HEK293T (cell line): ENCODE data around the gene NAT9.

Source experiments
- CTCF ChIA-PET: fragments of 350-600 bp; formaldehyde crosslinking; extraction: SDS; loops from one replicate; lab custom pipeline; 2021; ENCODE audit warnings: antibody characterized with exemption, inconsistent platforms; lab: Yijun Ruan, JAX
- POLR2A ChIA-PET: fragments of 350-600 bp; formaldehyde crosslinking; extraction: SDS; loops from one replicate; lab custom pipeline; 2020; ENCODE audit warnings: antibody characterized with exemption, inconsistent platforms; lab: Yijun Ruan, JAX
- DNase-seq: peaks from one replicate; pipeline ENCODE4 v3.0.0; 2012; ENCODE audit warnings: mixed read lengths; ENCODE audit errors: extremely low spot score
- ARNT ChIP-seq: fragments of 450-650 bp; IDR thresholded peaks from 2 replicates; pipeline ENCODE4 v1.6.1; 2017; ENCODE audit warnings: mild to moderate bottlenecking
- BHLHE40 ChIP-seq: fragments of 450-650 bp; IDR thresholded peaks from 2 replicates; pipeline ENCODE4 v1.6.1; 2016; ENCODE audit warnings: mild to moderate bottlenecking, moderate library complexity, borderline replicate concordance
- CTBP1 ChIP-seq: fragments of 450-650 bp; IDR thresholded peaks from 2 replicates; pipeline ENCODE4 v1.6.1; 2016; ENCODE audit warnings: borderline replicate concordance
- ELF4 ChIP-seq: fragments of 450-650 bp; IDR thresholded peaks from 2 replicates; pipeline ENCODE4 v1.6.1; 2017; ENCODE audit warnings: antibody characterized with exemption
- FOXA1 ChIP-seq: fragments of 450-650 bp; IDR thresholded peaks from 2 replicates; pipeline ENCODE4 v1.6.1; 2016; ENCODE audit warnings: mild to moderate bottlenecking
- FOXK2 ChIP-seq: fragments of 450-650 bp; IDR thresholded peaks from 2 replicates; pipeline ENCODE4 v1.6.1; 2016; ENCODE audit warnings: mild to moderate bottlenecking
- FOXM1 ChIP-seq: fragments of 450-650 bp; IDR thresholded peaks from 2 replicates; pipeline ENCODE4 v1.6.1; 2017; ENCODE audit warnings: mild to moderate bottlenecking, borderline replicate concordance
- HDGF ChIP-seq: fragments of 450-650 bp; IDR thresholded peaks from 2 replicates; pipeline ENCODE4 v1.6.1; 2017; ENCODE audit warnings: antibody characterized with exemption, borderline replicate concordance
- L3MBTL2 ChIP-seq: fragments of 450-650 bp; conservative IDR thresholded peaks from 2 replicates; pipeline ENCODE4 v1.6.1; 2016; ENCODE audit warnings: mild to moderate bottlenecking
- LEF1 ChIP-seq: fragments of 450-650 bp; IDR thresholded peaks from 2 replicates; pipeline ENCODE4 v1.6.1; 2017; ENCODE audit warnings: mild to moderate bottlenecking, borderline replicate concordance
- NFRKB ChIP-seq: fragments of 450-650 bp; IDR thresholded peaks from 2 replicates; pipeline ENCODE4 v1.6.1; 2016; ENCODE audit warnings: mild to moderate bottlenecking, moderate library complexity
- PKNOX1 ChIP-seq: fragments of 450-650 bp; IDR thresholded peaks from 2 replicates; pipeline ENCODE4 v1.6.1; 2016
- SP1 ChIP-seq: fragments of 450-650 bp; IDR thresholded peaks from 2 replicates; pipeline ENCODE4 v1.6.1; 2017
- SUZ12 ChIP-seq: fragments of 450-650 bp; IDR thresholded peaks from 2 replicates; pipeline ENCODE4 v1.6.1; 2016; ENCODE audit warnings: mild to moderate bottlenecking
- TARDBP ChIP-seq: fragments of 450-650 bp; IDR thresholded peaks from 2 replicates; pipeline ENCODE4 v1.6.1; 2016
- ZNF384 ChIP-seq: fragments of 450-650 bp; IDR thresholded peaks from 2 replicates; pipeline ENCODE4 v1.6.1; 2016

NAT9 gene

GRCh38 chr17:74796866-74797265, 20.7 kb upstream of the NAT9 start:
- no peak for TF ChIP-seq LEF1
- no peak for TF ChIP-seq HDGF
- TF ChIP-seq ZNF384 = no peak
- TF ChIP-seq CTBP1 = no peak
- TF ChIP-seq ELF4 = no peak

GRCh38 chr17:74796211-74796610, 20.1 kb upstream of the NAT9 start:
- DNase-seq = no peak
- POLR2A ChIA-PET = interaction anchor here (2.4 kb wide), 1 partner anchor 76 kb away, joined by 14 read pairs; the partner anchor contains the start of gene FDXR
- CTCF ChIA-PET = interaction anchor here (0.7 kb wide), 1 partner anchor 53 kb away, joined by 6 read pairs; no protein-coding TSS in a partner anchor
- TF ChIP-seq PKNOX1 = no peak
- no peak for TF ChIP-seq LEF1
- TF ChIP-seq ELF4 = no peak
- no peak for TF ChIP-seq ZNF384
- TF ChIP-seq FOXM1 = no peak
- no peak for TF ChIP-seq L3MBTL2
- no peak for TF ChIP-seq SUZ12
- TF ChIP-seq TARDBP = no peak
- no peak for TF ChIP-seq HDGF

More at GRCh38 chr17:74796866-74797265, 20.7 kb upstream of the NAT9 start:
- POLR2A ChIA-PET = interaction anchor here (2.4 kb wide), 1 partner anchor 75 kb away, joined by 14 read pairs; the partner anchor contains the start of gene FDXR
- CTCF ChIA-PET = no interaction called here
- no peak for DNase-seq

DNA sequence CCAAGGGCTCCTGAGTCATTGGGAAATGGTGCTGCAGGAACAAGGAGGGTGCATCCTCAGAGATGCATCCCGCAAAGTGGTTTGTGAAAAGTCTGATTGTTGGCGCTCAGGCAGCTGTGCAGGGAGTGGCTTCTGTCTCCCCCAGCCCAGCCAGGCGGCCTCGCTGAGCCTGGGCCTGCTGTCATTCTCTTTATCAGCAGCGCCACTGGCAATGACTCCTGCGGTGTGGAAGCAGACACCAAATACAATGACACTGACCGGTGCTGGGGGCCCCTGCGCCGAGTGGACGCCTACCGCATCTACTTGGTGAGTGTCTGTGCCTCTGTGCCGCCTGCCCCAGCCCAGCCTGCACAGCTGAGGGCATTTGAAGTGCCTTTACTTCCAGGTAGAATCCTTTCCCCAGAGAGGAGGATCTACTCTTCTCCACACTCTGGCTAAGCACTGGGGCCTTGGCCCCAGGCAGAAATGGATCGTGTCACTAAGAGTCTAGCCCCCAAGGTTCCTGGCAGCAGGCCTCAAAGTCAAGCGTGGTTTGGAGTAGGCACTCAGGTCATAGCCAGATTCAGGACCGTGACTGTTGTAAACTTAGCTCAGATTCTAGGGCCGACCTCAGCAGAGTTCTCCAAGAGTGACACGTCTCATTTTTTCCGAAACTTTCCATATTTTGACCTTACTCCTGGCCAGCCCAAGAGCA, 19.3 kb upstream of the NAT9 start:
- TF ChIP-seq FOXM1 (no peak), ZNF384 (no peak), L3MBTL2 (no peak), NFRKB (no peak), SP1 (no peak), TARDBP (no peak), LEF1 (no peak), HDGF (no peak), PKNOX1 (no peak), BHLHE40 (no peak), ELF4 (no peak), FOXK2 (no peak), FOXA1 (no peak), CTBP1 (no peak), SUZ12 (no peak), ARNT (no peak)
- ChIA-PET POLR2A (interaction anchor here (2.4 kb wide), 1 partner anchor 77 kb away, joined by 14 read pairs; the partner anchor contains the start of gene FDXR), CTCF (interaction anchor here (0.7 kb wide), 1 partner anchor 54 kb away, joined by 6 read pairs; no protein-coding TSS in a partner anchor)
- no peak for DNase-seq

DNA sequence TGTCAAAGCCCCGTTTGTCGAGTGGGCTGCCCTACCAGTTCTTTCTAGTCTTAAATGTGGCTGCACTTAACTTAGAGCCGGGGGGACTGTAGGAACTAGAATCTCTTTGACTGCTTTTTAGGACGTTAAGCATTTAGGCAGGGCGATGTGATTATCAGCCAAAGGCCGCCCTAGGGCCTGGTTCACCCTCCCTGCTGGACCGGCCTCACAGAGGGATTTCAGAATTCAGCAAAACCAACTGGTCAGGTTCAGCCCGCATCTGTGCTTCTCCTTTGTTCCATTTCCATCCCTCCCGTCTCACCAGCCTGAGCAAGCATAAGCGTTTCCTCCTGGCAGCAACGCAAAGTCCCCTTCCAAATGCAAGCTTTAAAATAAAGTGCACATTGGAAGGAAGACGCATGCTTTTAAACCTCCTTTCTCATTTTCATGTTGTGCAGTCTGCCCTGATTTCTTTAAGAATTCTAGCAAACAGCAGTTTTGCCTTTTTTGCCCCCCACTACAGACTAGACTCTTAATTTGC, 16.5 kb upstream of the NAT9 start:
- no peak for TF ChIP-seq ELF4
- TF ChIP-seq ZNF384 = no peak
- no peak for TF ChIP-seq PKNOX1
- no peak for TF ChIP-seq CTBP1
- no peak for TF ChIP-seq ARNT
- no peak for TF ChIP-seq FOXA1
- CTCF ChIA-PET = interaction anchor here (0.6 to 0.9 kb wide), 2 partner anchors 73 to 176 kb away, joined by 3 read pairs; no protein-coding TSS in a partner anchor
- DNase-seq = no peak
- POLR2A ChIA-PET = interaction anchor here (1.3 to 1.4 kb wide), 2 partner anchors 16 to 80 kb away, joined by 5 read pairs; partner anchors contain the start of gene NAT9

DNA sequence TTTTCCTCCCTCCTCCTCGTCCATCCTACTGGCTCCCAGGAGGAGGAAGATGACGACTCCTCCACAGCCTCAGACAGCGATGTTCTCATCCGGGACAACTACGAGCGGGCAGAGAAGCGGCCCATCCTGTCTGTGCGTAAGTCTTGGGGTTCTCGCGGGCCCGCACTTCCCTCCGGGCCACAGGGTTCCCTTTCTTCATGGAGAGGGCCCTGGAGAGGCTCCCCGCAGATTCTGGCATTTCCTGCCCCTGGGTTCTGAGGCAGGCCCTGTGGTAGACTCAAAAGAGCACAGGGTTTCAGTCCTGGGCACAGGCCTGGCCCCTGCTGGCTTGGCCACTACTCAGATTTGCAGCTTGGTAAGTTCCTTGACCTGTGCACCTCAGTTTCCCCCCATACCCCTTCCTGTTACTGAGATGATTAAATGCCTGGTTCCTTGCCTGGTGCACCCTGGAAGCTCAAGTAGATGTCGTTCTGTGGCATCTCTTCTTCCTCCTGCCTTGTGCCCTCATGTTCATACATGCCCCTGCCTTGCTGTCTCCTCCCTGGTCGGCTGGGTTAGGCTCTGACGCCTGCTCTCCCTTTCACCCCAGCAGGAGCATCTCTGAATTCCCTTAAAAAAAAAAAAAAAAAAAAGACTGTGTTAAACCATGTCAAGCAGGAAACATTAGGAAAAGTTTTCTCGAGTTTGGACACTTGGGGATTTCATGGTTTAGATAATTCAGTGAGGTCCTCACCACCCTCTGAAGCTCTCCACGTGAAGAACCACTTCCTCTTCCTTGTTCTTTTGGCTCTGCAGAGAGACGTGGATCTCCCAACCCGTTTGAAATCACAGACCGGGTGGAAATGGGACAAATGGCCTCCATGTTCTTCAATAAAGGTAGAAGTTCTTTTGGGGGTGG, 14.3 kb upstream of the NAT9 start:
- CTCF ChIA-PET = interaction anchor here (0.6 to 2.5 kb wide), 20 partner anchors 11 to 218 kb away, joined by 3 to 27 read pairs (median 4); partner anchors contain the start of genes FDXR and NAT9
- no peak for DNase-seq
- POLR2A ChIA-PET = interaction anchor here (0.9 to 1.9 kb wide), 3 partner anchors 62 to 222 kb away, joined by 3 to 6 read pairs (median 5); partner anchors contain the start of genes FDXR and MRPL58
- no peak for TF ChIP-seq L3MBTL2
- no peak for TF ChIP-seq ZNF384
- TF ChIP-seq SP1 = no peak
- TF ChIP-seq ELF4 = no peak
- no peak for TF ChIP-seq LEF1
- TF ChIP-seq TARDBP = no peak
- TF ChIP-seq FOXA1 = no peak
